HG02678 (cell line): ENCODE results near the gene ACOXL.
"Not testable (repeated sequence)": the region's sequence is repeated elsewhere in the genome, so short reads cannot be mapped to it uniquely, and the experiment has no call there.

Experiments used
- ATAC-seq: cut with Tn5 transposase; IDR thresholded peaks from one replicate; pipeline ENCODE4 v1.9.1; 2021; ENCODE audit warnings: mild to moderate bottlenecking, moderate library complexity; ENCODE audit not compliant: unreplicated experiment

ACOXL gene

DNA sequence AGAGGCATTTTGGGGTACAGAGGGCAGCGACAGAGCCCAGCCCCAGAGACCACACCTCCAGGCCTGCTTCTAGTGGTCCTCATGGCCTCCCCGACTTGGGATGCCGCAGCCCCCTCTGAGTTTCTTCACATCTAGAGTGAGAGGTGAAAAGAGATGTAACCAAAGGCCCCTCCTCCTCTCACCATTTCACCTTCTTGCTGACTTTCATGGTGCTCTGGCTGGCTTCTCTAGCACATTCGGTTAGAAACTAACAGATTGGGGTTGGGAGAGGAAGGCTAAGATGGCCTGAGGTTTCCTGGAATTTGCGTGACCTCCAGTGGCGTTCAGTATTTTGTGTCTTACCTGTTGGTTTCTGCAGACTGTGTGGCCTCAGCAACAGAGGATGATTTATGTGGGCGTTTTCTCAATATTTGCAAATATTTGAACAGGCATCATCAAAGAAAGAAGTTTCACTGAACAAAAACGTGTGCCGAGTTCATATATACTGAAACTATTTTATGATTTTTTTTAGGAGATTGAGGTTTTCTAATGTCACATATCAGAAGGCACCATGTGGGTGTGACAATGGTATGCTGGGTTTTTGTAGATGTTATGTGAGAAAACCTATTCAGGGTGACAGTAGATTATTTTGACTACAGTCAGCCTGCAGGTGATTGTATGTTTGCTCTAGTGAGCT lies 318.5 kb downstream of the ACOXL start:
- peak; percentile 28 for ATAC-seq

DNA sequence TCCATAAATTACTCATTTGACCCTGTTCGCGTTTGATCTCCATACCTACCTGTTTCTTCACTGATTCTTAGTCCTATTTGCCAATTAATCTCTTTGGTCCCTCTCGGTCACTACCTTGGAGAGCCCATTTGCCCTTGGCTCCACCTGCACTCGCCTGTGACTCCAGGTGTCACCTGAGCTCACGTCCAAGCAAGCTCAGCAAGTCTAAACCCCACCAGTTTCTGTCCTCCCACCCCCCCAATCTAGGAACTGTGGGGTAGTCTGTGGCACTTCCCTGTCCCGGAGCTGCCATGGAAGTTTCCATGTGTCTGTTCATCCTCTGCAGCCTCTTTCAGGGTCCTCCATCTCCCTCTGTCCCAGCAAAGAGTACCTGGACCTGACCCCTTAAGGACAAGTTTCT lies 320.2 kb downstream of the ACOXL start:
- no peak for ATAC-seq

DNA sequence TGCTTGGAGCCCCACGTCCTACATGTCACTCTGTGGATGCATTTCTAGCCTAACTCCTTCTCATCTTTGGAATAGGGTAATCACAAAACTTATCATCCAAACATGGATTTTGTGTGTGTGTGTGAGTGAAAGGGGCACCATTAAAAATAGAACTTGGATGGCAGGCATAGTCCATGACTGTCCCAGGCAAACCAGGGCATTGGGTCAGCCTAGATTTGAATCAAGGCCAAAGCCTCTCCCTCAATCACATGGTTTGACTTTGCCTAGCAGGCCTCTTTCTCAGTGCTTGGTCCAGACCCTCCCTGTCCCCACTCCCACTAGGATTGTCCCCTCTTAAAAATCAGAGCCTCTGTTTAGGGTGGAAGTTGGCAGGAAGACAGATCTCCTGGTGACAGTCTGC lies 320.9 kb downstream of the ACOXL start:
- no peak for ATAC-seq

DNA sequence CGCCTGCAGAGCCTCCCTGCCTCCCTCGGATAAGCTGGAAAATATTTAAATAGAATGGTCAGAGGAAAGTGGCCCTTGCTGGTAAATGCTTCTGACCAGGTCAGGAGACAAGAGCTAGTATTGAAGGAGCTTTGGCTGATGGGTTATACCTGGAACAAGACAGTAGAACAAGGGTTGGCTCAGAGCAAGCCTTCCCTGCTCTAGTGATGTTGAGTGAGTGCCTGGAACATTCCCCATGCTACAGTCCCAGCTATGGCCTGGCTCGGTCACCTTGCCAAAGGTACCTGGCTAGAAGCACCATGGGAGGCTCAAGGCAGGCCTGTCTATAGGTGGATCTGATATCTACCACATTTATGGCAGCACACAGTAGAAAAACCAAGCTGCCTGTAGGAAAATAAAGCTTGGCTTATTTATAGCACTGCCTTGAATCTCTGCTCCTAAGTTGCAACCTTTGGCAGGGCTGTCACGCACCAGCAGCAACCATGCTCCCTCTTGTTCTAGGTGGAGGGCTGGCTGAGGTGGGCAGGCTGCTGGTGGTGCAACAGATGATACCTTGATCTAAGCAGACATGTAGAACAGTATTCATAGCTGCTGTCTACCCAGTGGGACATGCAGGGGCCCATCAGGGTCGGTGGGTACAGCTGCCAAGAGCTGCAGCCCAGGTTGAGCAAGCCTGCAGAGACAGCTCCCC lies 321.6 kb downstream of the ACOXL start:
- no peak for ATAC-seq

DNA sequence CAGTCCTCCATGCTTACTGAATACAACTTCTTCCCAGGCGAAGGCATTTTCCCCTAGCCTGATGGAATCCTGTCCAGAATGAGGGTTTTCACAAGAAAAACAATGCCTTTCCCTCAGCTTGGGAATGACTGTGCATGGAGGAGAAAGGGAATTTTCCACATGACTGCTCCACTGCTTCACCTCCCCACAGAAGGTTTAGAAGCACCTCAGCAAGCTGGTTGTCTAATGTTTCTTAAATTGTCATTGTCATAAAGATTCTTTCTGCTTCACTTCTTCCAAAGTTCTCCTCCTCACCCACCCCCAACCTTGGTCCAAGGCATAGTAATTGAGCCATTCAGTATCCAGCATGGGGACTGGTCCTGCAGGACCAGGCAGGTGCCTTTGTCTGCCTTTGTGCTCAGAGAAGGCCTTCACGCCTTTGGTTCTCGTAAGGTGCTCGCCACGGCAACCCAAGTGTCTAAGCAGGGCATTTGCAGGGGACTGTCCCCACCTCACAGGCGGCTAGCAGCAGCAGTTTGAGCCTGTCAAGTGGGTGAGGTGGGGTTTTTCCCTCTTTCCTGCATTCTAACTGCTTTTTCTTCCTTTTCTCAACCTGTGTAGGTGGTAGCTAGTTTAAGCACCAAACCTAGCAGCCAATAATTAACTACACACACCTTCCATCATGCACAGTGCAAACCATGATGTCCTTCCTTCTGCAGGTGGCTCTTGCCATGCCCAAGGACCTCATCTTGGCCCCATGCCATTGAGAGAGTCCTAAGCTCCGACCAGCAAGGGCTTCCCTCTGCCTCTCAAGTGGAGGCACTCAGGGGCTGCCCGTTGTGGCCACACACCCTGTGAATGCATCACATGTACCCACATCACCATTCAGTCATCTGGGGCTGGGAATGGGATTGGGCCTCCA lies 322.7 kb downstream of the ACOXL start:
- peak; percentile 71 for ATAC-seq

DNA sequence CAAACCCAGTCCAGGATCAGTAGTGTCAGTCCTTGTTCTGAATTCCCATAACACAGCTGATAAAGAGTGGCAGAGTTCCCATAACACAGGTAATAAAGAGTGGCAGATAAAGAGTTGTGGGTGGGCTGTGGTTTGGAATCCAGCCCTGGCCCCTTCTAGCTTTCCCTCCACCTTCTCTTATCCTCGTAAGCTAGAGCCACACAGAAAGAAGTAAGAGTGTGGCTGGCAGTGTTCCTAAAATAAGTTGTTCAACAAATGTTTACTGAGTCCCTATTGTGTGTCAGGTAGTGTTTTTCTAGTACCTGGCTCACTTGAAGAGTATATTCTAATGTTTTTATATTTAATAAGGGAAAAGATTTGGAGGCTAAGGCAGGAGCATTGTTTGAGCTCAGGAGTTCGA lies 323.4 kb downstream of the ACOXL start:
- ATAC-seq = no peak

DNA sequence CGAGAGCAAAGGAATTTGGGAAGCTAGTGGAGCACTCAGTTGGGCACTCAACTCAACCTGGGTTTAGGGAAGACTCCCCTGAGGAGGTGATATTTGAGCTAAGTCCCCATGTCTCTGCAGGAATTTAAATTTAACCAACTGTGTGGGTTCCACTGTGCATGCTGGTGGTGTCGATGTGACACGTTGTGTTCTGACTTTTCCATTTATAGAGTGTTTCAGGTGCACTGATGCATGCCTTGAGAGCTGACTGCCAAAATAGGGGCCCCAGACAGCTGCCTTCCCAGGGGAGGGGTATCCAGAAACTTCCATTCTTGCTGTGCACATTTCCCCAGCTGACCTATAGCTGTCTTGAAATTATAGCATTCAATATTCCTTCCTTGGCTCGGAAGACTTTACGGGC lies 324.7 kb downstream of the ACOXL start:
- no peak for ATAC-seq

DNA sequence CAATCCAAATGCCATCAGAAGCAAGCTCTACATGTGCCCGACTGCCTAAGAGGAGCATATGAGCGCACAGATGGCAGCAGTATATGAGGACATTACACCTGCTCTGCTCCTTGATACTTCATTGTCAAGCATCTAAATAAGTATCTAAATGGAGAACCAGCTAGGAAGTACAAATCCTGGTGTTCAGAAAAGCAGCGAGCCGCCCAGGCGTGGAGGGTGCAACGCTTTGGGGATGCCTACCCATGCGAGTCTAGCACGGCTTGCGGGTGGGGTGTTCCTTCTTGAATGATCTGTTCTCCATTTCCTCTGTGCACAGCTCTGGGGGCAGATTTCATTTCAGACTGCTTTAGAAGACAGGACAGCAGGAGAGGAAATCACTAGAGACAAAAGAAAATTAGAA lies 325.3 kb downstream of the ACOXL start:
- no peak for ATAC-seq

DNA sequence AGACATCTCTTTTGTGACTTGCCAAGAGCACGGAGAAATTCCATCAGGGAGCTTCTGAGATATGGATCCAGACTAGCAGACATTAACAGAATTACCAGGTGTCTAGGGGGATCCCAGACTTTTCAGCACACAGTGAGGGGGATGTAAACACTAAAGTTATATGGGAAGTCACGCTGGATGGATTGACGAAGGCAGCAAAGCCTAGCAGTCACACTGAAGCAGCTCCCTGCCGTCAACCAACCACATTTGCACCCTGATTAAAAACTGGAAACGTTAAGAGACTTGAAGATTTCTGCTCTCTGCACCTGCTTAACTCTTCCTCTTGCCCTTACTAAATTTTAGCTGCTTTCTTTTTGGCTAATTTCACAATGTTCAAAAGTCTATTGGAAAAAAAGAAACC lies 325.9 kb downstream of the ACOXL start:
- no peak for ATAC-seq

DNA sequence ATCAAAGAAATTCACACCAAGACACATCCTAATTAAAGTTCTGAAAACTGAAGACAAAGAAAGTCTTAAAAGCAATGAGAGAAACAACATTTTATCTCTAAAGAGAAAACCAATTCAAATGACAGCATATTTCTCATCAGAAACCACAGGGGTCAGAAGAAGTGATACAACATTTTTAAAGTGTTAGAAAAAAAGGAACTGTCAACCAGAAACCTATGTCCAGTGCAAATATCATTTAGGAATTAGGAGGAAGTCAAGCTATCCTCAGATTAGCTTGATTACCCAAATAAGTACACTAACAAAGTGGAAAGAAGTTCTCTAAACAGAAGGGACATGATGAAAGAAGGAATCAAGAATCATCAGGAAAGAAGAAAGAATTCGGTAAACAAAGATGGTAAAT lies 328.8 kb downstream of the ACOXL start:
- ATAC-seq = no peak

DNA sequence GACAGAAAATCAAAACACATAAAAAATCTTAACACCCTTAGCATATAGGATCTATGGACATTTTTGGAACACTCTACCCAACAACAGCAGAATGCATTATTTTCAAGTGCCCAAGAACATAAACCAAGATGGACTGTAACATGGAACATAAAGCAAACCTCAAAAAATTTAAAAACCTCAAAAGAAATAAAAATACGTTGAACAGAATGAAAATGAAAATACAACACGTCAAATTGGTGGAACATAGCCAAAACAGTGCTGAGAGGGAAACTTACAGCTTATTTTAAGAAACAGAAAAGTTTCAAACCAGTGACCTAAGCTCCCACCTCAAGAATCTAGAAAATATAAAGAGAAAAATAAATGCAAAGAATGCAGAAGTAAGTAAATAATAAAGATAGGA lies 330.0 kb downstream of the ACOXL start:
- peak; percentile 54 for ATAC-seq

DNA sequence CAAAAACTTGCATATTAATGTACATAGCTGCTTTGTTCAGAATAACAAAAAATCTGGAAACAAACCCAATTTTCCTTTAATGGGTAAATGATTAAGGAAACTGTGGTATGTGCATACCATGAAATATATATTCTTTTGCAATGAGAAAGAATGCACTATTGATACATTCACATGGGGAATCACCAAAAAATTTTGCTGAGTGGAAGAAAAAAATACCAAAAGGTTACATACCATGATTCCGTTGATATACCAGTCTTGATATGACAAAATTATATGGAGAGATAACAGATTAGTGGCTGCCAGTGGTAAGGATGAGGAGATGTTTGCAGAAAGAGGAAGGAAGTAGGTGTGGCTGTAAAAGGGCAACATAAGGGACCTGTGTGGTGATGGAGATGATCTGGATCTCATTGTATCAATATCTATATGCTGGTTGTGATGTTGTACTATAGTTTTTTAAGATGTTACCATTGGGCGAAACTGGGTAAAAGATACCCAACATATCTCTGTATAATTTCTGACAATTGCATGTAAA lies 333.8 kb downstream of the ACOXL start:
- ATAC-seq = no peak

DNA sequence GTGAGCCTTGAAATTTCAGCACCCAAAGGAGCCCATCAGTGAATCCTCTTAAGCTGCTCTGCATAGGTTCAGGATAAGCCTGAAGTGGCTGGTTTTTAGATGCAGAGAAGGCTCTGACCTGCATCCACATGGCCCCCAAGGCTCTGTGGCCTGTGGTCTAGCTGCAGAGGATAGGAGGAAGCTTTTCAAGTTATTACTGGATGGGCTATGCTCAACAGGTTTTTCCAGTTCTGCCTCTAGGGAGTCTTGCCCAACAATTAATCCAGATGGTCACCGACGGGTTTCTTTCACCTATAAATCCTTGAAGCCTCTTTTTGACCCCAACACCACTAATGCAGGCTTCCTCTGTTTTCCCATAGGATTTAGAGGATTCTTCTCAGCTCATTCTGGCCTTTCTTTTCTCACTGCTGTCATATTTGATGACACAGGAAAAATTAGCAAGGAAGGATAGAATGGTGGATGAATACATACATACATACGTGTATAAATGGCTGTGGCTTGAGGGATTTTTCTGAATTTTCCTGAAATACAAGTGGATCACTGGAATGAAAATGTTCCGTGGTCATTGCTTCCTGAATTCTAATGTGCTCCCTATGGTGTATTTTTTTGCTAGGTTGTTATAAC lies 336.2 kb downstream of the ACOXL start:
- ATAC-seq = no peak

DNA sequence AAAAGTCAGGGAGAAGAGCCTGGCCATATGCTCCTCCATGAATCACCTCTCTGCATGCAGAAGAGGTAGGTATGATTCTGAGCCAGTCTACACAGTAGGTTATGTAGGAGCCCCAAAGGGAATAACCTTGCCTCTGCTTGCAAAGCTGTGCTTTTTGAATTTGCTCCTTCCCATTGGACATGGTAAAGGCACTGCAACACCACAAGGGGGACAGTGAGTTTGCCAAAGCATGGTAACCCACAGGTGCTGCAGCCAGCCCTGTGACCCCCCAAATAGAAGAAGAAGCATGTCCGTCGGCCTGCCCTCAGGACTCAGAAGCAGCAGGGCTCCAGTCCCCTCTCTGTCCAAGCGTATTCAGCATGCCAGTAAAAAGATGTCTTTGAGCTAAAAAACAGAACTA lies 337.3 kb downstream of the ACOXL start:
- no peak for ATAC-seq

DNA sequence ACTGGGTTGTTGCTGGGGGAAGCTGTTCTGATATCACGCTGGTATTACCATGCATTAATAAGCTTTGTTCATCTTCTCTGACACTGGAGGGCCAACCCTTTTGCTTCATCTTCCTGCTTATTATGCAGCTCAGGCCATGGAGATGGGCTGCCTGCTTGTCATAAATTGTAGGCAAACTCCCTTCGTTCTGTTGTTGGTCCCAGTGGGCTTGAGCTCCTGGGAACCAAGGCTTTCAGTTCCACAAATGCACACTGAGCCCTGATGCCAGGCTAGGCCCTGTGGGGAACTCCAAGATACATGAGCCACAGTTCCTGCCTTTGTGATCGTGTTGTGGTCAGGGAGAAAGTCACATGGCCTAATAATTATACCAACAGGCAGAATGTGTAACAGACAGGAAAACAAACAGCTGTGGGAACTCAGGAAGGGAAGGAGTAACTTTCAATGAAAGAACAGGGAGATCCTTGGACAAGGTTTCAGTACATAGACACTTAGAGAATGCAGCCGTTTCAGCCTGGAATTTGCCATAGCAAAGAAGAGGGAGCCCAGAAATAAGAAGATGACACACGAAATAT lies 339.3 kb downstream of the ACOXL start:
- no peak for ATAC-seq

DNA sequence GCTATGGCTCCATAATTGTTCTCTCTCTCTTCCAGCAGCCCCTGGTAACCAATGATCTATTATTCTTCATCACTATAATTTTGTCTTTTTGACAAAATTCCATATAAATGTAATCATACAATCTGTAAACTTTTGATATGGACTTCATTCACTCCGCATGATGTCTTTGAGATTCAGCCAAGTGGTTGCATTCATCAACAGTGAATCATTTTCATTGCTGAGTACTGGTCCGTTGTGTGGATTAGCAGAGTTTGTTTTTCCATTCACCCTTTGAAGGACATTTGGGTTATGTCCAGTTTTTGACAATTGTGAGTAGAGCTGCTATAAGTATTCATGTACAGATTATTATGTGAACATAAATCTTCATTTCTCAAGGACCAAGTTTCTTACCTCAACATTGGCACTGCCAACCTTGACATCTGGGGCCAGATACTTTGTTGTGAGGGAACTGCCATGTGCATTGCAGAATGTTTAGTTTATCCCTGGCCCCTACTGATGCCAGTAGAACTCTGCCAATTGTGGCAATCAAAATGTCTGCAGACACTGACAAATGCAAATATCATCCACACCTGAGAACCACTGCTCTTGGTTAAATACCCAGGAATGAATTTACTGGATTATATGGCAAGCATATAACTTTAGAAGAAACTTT lies 340.0 kb downstream of the ACOXL start:
- no peak for ATAC-seq

DNA sequence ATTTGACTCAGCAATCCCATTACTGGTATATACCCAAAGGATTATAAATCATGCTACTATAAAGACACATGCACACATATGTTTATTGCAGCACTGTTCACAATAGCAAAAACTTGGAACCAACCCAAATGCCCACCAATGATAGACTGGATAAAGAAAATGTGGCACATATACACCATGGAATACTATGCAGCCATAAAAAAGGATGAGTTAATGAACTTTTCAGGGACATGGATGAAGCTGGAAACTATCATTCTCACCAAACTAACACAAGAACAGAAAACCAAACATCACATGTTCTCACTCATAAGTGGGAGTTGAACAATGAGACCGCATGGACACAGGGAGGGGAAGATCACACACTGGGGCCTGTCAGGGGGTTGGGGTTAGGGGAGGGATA lies 350.3 kb downstream of the ACOXL start:
- ATAC-seq = not testable (repeated sequence)

DNA sequence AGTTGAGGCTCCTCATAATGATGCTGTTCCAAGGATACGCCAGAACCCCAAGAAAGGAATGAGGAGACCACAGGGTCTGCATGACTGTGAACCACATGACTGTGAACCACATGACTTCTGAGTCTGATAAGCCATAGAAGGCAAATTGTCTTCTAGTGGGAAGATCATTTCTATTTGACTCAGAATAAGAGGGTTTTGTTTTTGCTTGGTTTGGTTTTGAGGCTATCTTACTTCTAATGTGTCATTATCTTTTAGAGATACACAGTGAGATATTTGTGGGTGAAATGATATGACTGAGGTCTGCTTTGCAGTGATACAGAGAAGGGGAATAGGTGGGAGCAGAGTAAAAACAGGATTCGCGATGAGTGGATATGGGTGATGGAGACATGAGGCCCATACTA lies 359.4 kb downstream of the ACOXL start:
- ATAC-seq = no peak

DNA sequence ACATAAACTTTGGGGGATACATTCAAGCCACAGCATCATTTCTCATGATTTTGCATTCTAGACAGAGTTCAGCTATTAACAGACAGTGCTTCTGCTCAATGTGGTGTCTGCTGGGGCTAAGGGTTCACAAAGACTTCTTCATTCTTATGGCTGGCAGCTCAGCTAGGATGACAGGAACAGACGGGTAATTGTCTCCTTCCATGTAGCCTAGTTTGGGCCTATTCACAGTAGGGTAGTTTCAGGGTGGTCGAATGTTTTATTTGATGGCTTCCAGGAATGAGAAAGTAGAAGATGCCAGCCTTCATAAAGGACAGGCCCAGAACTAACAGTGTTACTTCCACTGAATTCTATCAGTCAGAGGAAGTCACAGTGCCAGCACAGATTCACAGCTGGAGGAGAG lies 362.3 kb downstream of the ACOXL start:
- ATAC-seq = no peak

DNA sequence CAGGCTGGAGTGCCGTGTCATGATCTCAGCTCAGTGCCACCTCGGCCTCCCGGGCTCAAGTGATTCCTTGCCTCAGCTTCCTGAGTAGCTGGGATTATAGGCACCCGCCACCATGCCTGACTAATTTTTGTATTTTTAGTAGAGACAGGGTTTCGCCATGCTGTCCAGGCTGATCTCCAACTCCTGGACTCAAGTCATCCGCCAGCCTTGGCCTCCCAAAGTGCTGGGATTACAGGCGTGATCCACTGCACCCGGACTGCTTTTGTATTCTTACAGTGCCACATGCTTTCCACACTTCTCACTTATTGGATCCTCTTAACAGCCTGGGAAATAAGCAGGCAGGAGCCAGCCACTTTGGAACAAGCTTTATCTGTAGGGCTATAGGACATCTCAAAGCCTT lies 363.1 kb downstream of the ACOXL start:
- ATAC-seq = no peak
